ENCODE results near the gene FCER2.

FCER2 gene

DNA sequence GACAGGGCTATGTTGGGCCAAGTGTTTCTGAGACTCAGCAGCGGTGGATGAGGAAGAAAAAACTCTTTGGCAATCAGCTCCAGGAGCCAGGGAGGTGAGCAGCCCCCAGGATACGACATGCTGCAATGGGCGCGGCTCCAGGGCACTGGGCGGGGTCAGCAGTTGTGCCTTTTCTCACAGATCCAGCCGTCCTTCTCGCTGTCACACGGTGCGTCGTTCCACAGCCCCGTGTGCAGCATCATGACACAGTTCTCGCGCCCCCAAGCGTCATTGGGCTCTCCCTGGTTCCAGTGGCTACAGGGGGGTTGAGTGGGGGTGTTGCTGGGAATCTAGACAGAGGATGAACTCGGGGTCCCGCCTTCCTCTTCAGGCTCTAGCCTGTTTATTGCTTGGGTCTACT is 27.3 kb upstream of the FCER2 start:
- no peaks in the 10 kb centered on the region for H3K36me3 Mint-ChIP-seq (ENCODE audit: insufficient read depth)
- no peaks in the 10 kb centered on the region for H3K9me3 Mint-ChIP-seq
- no peak overlapping the region for H3K27ac Mint-ChIP-seq
- H3K4me3 Mint-ChIP-seq: no peak overlapping the region
- peaks cover 44 to 71% of the 10 kb centered on the region in 2 donors for H3K27me3 Mint-ChIP-seq
- ATAC-seq (replicated peaks) (no peak), DNase-seq (no peak)
- peaks cover 4 to 6% of the 10 kb centered on the region in 2 donors for H3K4me1 Mint-ChIP-seq (ENCODE audit: low read depth in 2 of 2)

DNA sequence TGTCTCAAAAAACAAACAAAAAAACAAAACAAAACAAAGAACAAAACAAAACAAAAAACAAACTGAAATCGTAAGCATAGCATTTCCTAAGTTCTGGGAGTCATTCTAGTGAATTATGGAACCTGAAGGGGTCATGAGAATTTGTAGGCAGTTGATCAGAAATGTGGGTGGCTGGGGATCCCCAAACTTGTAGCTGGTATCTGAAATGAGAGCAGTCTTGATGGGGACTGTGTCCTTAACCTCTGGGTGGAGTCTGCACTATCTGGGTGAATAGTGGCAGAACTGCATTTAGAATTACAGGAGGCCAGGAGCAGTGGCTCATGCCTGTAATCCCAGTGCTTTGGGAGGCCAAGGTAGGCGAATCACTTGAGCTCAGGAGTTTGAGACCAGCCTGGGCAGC is 23.9 kb upstream of the FCER2 start:
- Mint-ChIP-seq H3K9me3 (no peaks in the 10 kb centered on the region), H3K4me3 (no peak overlapping the region), H3K4me1 (ENCODE audit: low read depth in 2 of 2) (peaks cover 4 to 6% of the 10 kb centered on the region in 2 donors), H3K36me3 (ENCODE audit: insufficient read depth) (no peaks in the 10 kb centered on the region), H3K27ac (no peak overlapping the region), H3K27me3 (peaks cover 33 to 67% of the 10 kb centered on the region in 2 donors)
- DNase-seq: no peak
- no peak for ATAC-seq (replicated peaks)

DNA sequence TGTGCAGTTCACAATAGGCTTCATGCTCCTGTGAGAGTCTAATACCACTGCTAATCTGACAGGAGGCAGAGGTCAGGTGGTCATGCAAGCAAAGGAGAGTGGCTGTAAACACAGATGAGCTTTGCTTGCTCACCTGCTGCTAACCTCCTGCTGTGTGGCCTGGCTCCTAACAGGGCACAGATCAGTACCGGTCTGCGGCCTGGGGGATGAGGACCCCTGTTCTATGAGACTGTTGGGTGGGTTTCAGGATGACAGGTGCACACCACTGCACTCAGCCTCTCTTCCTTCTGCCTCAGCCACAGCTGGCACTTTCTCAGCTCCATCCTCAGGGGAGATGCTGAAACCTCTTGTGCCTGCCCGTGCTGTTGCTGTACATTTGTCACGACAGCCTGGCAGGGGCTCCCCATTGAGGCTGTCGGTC is 20.3 kb upstream of the FCER2 start:
- Mint-ChIP-seq H3K4me3 (no peak overlapping the region), H3K27ac (no peak overlapping the region), H3K9me3 (no peaks in the 10 kb centered on the region), H3K36me3 (ENCODE audit: insufficient read depth) (no peaks in the 10 kb centered on the region), H3K4me1 (ENCODE audit: low read depth in 2 of 2) (peaks cover 0 to 6% of the 10 kb centered on the region in 2 donors), H3K27me3 (peaks cover 2 to 35% of the 10 kb centered on the region in 2 donors)
- DNase-seq (no peak), ATAC-seq (replicated peaks) (no peak)

GRCh38 chr19:7720351-7720750 is 18.4 kb upstream of the FCER2 start:
- no peak overlapping the region for H3K4me3 Mint-ChIP-seq
- H3K4me1 Mint-ChIP-seq (ENCODE audit: low read depth in 2 of 2): peaks cover 0 to 6% of the 10 kb centered on the region in 2 donors
- H3K9me3 Mint-ChIP-seq: peaks cover 0 to 3% of the 10 kb centered on the region in 2 donors
- H3K27ac Mint-ChIP-seq: no peak overlapping the region
- ATAC-seq (replicated peaks) (no peak), DNase-seq (no peak)
- H3K27me3 Mint-ChIP-seq: peaks cover 0 to 25% of the 10 kb centered on the region in 2 donors
- no peaks in the 10 kb centered on the region for H3K36me3 Mint-ChIP-seq (ENCODE audit: insufficient read depth)

DNA sequence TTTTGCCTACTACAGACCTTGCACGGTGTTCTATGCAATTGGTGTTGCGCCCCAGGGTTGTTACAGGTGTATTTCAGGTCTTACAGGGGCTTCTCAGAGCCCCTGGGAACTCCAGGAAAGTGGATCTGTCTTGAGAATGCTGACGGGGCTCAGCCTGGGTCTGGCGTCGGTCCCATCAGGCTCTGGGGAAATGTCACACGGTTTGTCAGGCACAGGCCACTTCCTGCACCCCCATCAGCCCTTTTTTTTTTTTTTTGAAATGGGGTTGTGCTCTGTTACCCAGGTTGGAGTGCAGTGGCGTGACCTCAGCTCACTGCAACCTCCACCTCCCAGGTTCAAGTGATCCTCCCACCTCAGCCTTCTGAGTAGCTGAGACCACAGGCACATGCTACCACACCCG is 16.7 kb upstream of the FCER2 start:
- ATAC-seq (replicated peaks): peak; percentile 90
- peak overlapping the region in 1 of 2 donors; percentile 52 for H3K4me3 Mint-ChIP-seq
- peaks cover 0 to 11% of the 10 kb centered on the region in 2 donors for H3K27me3 Mint-ChIP-seq
- H3K9me3 Mint-ChIP-seq: peaks cover 0 to 3% of the 10 kb centered on the region in 2 donors
- peak overlapping the region in 1 of 2 donors; percentile 55 for H3K27ac Mint-ChIP-seq
- H3K36me3 Mint-ChIP-seq (ENCODE audit: insufficient read depth): no peaks in the 10 kb centered on the region
- H3K4me1 Mint-ChIP-seq (ENCODE audit: low read depth in 2 of 2): peaks cover 0 to 6% of the 10 kb centered on the region in 2 donors
- DNase-seq: peak in 1 of 3 experiments; percentile 11

GRCh38 chr19:7716762-7717161 is 14.8 kb upstream of the FCER2 start:
- Mint-ChIP-seq H3K27me3 (no peaks in the 10 kb centered on the region), H3K4me1 (ENCODE audit: low read depth in 2 of 2) (peaks cover 0 to 6% of the 10 kb centered on the region in 2 donors), H3K27ac (peak overlapping the region in 1 of 2 donors; percentile 27), H3K36me3 (ENCODE audit: insufficient read depth) (no peaks in the 10 kb centered on the region), H3K4me3 (no peak overlapping the region), H3K9me3 (peaks cover 0 to 3% of the 10 kb centered on the region in 2 donors)
- ATAC-seq (replicated peaks) (no peak), DNase-seq (no peak)

DNA sequence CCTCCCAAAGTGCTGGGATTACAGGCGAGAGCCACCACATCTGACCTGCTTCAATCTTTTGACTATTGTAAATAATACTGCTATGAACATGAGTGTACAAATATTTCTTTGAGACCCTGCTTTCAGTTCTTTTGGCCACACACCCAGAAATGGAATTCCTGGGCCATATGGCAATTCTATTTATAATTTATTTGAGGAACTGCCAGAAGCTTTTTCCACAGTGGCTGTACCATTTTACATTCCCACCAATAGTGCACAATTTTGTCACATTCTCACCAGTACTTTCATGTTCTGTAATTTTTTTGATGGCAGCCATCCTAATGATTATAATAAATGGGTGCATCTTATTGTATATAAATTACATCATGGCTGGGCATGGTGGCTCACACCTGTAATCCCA is 13.7 kb upstream of the FCER2 start:
- H3K27me3 Mint-ChIP-seq: no peaks in the 10 kb centered on the region

GRCh38 chr19:7710616-7711015 is 8.7 kb upstream of the FCER2 start:
- Mint-ChIP-seq H3K4me1 (ENCODE audit: low read depth in 2 of 2) (peaks cover 14 to 16% of the 10 kb centered on the region in 2 donors), H3K4me3 (no peak overlapping the region), H3K36me3 (ENCODE audit: insufficient read depth) (peaks cover 5% of the 10 kb centered on the region), H3K9me3 (no peaks in the 10 kb centered on the region), H3K27me3 (no peaks in the 10 kb centered on the region), H3K27ac (no peak overlapping the region)
- ATAC-seq (replicated peaks): no peak
- DNase-seq: no peak

More for the DNA sequence above, 13.7 kb upstream of the FCER2 start:
- peaks cover 0 to 6% of the 10 kb centered on the region in 2 donors for H3K4me1 Mint-ChIP-seq (ENCODE audit: low read depth in 2 of 2)
- peaks cover 0 to 3% of the 10 kb centered on the region in 2 donors for H3K9me3 Mint-ChIP-seq
- DNase-seq: no peak
- no peaks in the 10 kb centered on the region for H3K36me3 Mint-ChIP-seq (ENCODE audit: insufficient read depth)
- H3K27ac Mint-ChIP-seq: peak overlapping the region in 1 of 2 donors; percentile 27
- H3K4me3 Mint-ChIP-seq: no peak overlapping the region
- no peak for ATAC-seq (replicated peaks)

DNA sequence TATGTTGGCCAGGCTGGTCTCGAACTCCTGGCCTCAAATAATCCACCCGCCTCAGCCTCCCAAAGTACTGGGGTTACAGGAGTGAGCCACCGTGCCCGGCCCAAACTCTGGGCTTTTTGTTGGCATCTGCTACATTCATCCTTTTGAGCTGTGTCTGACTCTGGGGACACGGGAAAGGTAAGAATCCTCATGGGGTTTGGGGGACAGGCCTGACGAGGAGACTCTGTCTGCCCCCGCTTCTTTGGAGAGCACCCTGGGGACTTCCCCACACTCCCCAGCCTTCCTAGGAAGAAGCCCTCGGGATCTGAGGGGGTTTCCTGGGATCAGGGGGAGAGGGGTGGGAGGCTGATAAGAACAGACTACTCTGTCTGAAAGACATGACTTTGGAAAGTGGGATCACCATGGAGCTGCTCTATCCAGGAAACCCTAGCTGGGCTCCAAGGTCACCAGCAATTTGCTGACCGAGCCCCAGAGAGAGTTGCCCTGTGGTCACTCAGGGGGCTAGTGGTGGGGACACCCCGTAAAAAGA is 8.1 kb upstream of the FCER2 start:
- Mint-ChIP-seq H3K4me1 (ENCODE audit: low read depth in 2 of 2) (peaks cover 20% of the 10 kb centered on the region in 2 donors), H3K4me3 (no peak overlapping the region), H3K36me3 (ENCODE audit: insufficient read depth) (peaks cover 8% of the 10 kb centered on the region), H3K9me3 (no peaks in the 10 kb centered on the region), H3K27me3 (no peaks in the 10 kb centered on the region), H3K27ac (no peak overlapping the region)
- ATAC-seq (replicated peaks): no peak
- DNase-seq: no peak

DNA sequence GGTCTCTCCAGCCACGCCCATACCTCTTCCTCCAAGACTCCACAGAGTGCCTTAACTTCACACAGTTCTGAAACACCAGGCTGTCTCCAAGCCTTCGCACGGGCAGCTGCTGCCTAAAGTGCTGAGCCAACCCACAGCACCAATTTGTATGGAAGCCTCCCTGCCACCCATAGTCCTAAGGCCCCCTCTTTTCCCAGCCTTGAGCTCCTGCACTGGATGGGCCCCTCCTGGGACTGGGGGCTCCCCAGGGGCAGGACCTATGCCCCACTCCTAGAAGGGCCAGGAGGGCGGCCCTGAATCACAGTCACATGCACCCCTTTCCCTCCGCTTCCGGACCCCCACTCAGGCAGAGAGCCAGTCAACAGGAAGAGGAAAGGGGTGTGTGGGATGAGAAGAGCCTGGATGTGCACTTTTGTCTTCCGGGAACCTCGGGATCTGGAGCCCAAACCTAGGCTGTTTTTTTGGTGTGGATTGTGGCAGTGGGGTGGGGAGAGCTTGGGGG is 5.1 kb upstream of the FCER2 start:
- Mint-ChIP-seq H3K9me3 (no peaks in the 10 kb centered on the region), H3K4me1 (ENCODE audit: low read depth in 2 of 2) (peaks cover 21 to 22% of the 10 kb centered on the region in 2 donors), H3K36me3 (ENCODE audit: insufficient read depth) (peaks cover 15% of the 10 kb centered on the region), H3K27me3 (peaks cover 0 to 11% of the 10 kb centered on the region in 2 donors), H3K4me3 (peak overlapping the region; percentile 69), H3K27ac (peak overlapping the region; percentile 66 to 71)
- DNase-seq: no peak
- no peak for ATAC-seq (replicated peaks)

DNA sequence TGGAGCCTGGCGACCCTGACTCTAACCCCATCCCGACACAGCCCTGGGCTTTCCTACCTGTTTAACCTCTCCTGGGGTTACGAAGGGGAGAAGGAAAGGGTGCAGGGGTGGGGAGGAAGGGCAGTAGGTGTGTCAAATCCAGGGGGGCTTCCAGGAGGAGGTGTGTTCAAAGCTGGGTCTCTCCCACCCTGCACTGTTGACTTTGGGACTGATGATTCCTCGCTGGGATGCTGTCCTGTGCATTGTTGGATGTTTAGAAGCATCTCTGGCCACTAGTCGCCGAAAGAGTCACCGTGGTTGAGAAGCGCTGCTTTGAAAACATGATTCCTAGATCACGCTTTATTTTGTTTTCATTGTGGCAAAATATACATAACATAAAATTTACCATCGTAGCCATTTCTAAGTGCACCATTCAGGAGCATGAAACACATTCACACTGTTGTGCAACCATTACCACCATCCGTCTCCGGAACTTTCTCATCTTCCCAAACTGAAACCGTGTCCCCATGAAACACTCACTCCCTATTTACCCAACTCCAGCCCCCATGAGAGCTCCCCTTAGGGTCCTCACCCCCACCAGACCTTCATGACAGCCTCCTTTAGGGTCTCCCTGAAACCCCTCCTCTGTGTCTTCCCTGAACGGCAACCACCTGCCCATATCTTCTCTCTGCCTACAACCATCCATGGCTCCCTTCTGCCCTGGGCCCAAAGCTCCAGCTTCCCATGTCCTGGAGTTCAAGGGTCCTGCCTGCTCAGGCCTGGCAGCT is 4.4 kb upstream of the FCER2 start:
- DNase-seq (no peak), ATAC-seq (replicated peaks) (no peak)
- Mint-ChIP-seq H3K27ac (peak overlapping the region; percentile 66 to 82), H3K4me3 (peak overlapping the region; percentile 69), H3K4me1 (ENCODE audit: low read depth in 2 of 2) (peaks cover 21 to 22% of the 10 kb centered on the region in 2 donors), H3K9me3 (no peaks in the 10 kb centered on the region), H3K36me3 (ENCODE audit: insufficient read depth) (peaks cover 16% of the 10 kb centered on the region), H3K27me3 (peaks cover 0 to 11% of the 10 kb centered on the region in 2 donors)

DNA sequence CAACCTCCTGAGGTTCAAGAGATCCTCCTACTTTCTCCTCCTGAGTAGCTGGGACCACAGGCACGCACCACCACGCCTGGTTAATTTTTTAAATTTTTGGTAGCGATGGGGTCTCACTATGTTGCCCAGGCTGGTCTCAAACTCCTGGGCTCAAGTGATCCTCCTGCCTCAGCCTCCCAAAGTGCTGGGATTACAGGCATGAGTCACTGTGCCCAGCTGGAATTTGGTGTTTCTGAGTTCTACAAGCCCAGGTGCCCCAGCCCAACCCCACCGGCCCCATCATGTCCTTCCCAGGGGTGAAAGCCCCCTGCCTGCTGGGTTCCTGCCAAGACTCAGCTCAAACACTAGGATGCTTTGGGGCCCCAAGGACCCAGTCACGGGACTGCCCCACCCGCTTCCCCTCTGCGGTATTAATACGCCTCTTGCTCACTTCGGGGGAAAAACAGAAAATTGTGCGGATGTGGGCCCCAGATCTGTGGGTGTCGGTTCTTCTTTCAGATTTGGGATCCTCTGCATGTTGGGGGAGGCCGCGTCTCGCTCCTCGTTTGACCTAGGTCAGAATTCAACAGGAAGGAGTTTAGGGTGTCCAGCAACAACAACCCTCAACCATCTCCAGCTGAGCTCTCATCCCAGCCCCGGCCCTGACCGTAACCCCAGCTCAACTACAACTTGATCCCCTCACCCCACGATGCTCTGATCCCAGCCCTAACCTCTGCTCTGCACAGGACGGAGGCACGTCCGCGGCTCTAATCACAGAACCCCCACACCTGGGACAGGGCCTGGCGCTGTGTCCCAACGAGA is 3.7 kb upstream of the FCER2 start:
- Mint-ChIP-seq H3K27me3 (peaks cover 0 to 11% of the 10 kb centered on the region in 2 donors), H3K27ac (peak overlapping the region; percentile 41 to 82), H3K9me3 (no peaks in the 10 kb centered on the region), H3K4me1 (ENCODE audit: low read depth in 2 of 2) (peaks cover 21 to 22% of the 10 kb centered on the region in 2 donors), H3K4me3 (peak overlapping the region; percentile 69), H3K36me3 (ENCODE audit: insufficient read depth) (peaks cover 16% of the 10 kb centered on the region)
- DNase-seq (peak; percentile 61 to 65 (median 62)), ATAC-seq (replicated peaks) (peak; percentile 96)
